Cardiac muscle cell (in vitro differentiated cells and primary cell): Measurements from ENCODE around the gene EFCAB12. TPM values are rescaled to one million over a fixed set of nuclear protein-coding genes. Genes with fewer than 3 reads are reported as not detected.

ENCODE experiments used
- DNase-seq, 2 donors: peaks; one replicate each; pipeline versions ENCODE4 v3.0.0 to v3.0.0-alpha.2; 2010 to 2017; ENCODE audit warnings: low read depth in 1 of 2, low spot score in 1 of 2
- H3K27ac ChIP-seq: fragments of 200-600 bp; sonication (generic); 2 replicates; pipeline ENCODE4 v1.5.1; 2016
- H3K27me3 ChIP-seq: fragments of 200-600 bp; sonication (generic); 2 replicates; pipeline ENCODE4 v1.6.0; 2016; ENCODE audit warnings: control low read depth
- H3K36me3 ChIP-seq: fragments of 200-600 bp; sonication (generic); 2 replicates; pipeline ENCODE4 v1.5.1; 2016; ENCODE audit warnings: control low read depth
- H3K4me1 ChIP-seq: fragments of 200-600 bp; sonication (generic); 2 replicates; pipeline ENCODE4 v1.8.1; 2017; ENCODE audit warnings: low read depth, mild to moderate bottlenecking, mixed run types
- H3K4me3 ChIP-seq: fragments of 200-600 bp; sonication (generic); 2 replicates; pipeline ENCODE4 v1.5.1; 2016; ENCODE audit warnings: mild to moderate bottlenecking
- H3K9me3 ChIP-seq: fragments of 200-600 bp; sonication (generic); 2 replicates; pipeline ENCODE4 v1.5.1; 2017; ENCODE audit warnings: low read depth, mild to moderate bottlenecking, control low read depth
- CTCF ChIP-seq: IDR thresholded peaks from 2 replicates; pipeline ENCODE4 v1.5.1; 2012; ENCODE audit warnings: low read depth, mild to moderate bottlenecking, low read length
- polyA plus RNA-seq: library from polyadenylated mRNA; unstranded; fragments of >200 nt; fragmentation: Nextera tagmentation; extraction: Ambion mirVana; gene quantifications from 2 replicates; pipeline ENCODE4 v1.2.1, GENCODE V29; 2016
- total RNA-seq: library from RNA; depleted of rRNA; stranded (reverse); fragments of >200 nt; gene quantifications from 2 replicates; pipeline ENCODE4 v1.2.3, GENCODE V29; 2016

The EFCAB12 gene
- total and polyA plus RNA-seq, 2 experiments from 2014 or later = 0.48 to 1.7 TPM

- H3K27me3 ChIP-seq = no peaks in the 10 kb centered on the region
- DNase-seq = peak; percentile 98 to 100
- H3K9me3 ChIP-seq = no peaks in the 10 kb centered on the region
- H3K4me1 ChIP-seq = peaks cover 28% of the 10 kb centered on the region
- H3K36me3 ChIP-seq = peaks cover 13% of the 10 kb centered on the region
- H3K27ac ChIP-seq = peak within 1 kb of the TSS; percentile 91
- peak within 1 kb of the TSS; percentile 72 for H3K4me3 ChIP-seq
- no peak for TF ChIP-seq CTCF
These were observed 11.6 kb upstream of the EFCAB12 start, which contains the start of the genes IFT122 and MBD4 for GRCh38 chr3:129439817-129440617. Gene IFT122 (plus strand): TSS chr3:129440224. CDS start chr3:129440331, 107 bp downstream. Gene MBD4 (minus strand): TSS chr3:129439948. CDS start chr3:129439833, 115 bp downstream.

GRCh38 chr3:129439226-129439816 is 10.9 kb upstream of the EFCAB12 start:
- Histone ChIP-seq H3K36me3 (peaks cover 13% of the 10 kb centered on the region), H3K4me3 (peak overlapping the region; percentile 72), H3K4me1 (peaks cover 30% of the 10 kb centered on the region), H3K27ac (peak overlapping the region; percentile 16), H3K9me3 (no peaks in the 10 kb centered on the region), H3K27me3 (no peaks in the 10 kb centered on the region)
- no peak for TF ChIP-seq CTCF
- DNase-seq = no peak

GRCh38 chr3:129435367-129435766 is 6.9 kb upstream of the EFCAB12 start:
- no peak for TF ChIP-seq CTCF
- Histone ChIP-seq H3K27me3 (no peaks in the 10 kb centered on the region), H3K4me1 (peaks cover 3% of the 10 kb centered on the region), H3K27ac (no peak overlapping the region), H3K36me3 (peaks cover 42% of the 10 kb centered on the region), H3K4me3 (no peak overlapping the region), H3K9me3 (no peaks in the 10 kb centered on the region)
- no peak for DNase-seq

- Histone ChIP-seq H3K4me3 (no peak overlapping the region), H3K27ac (no peak overlapping the region), H3K27me3 (no peaks in the 10 kb centered on the region), H3K36me3 (peaks cover 42% of the 10 kb centered on the region), H3K4me1 (peaks cover 4% of the 10 kb centered on the region), H3K9me3 (no peaks in the 10 kb centered on the region)
- no peak for DNase-seq
- TF ChIP-seq CTCF = no peak
These were observed 5.7 kb upstream of the EFCAB12 start for GRCh38 chr3:129434140-129434539.

- no peak overlapping the region for H3K4me3 ChIP-seq
- peaks cover 42% of the 10 kb centered on the region for H3K36me3 ChIP-seq
- H3K27me3 ChIP-seq = no peaks in the 10 kb centered on the region
- H3K9me3 ChIP-seq = no peaks in the 10 kb centered on the region
- no peak overlapping the region for H3K27ac ChIP-seq
- TF ChIP-seq CTCF = no peak
- peaks cover 9% of the 10 kb centered on the region for H3K4me1 ChIP-seq
- DNase-seq = no peak
These were observed 5.1 kb upstream of the EFCAB12 start for GRCh38 chr3:129433565-129433964.
